ENCODE measurements around the gene REEP1.

Gene REEP1

GRCh38 chr2:86295066-86295465 lies 42.4 kb downstream of the REEP1 start:
- no peak for TF ChIP-seq TAF1 (IDR thresholded peaks at IDR 0.05; ENCODE audit: low read depth)

- no peak for TF ChIP-seq MAX (IDR thresholded peaks at IDR 0.05)
- no peak for TF ChIP-seq TCF12 (IDR thresholded peaks at IDR 0.05; ENCODE audit: low read depth)
- TF ChIP-seq ZBTB7A (IDR thresholded peaks at IDR 0.05; ENCODE audit: low read depth) = no peak
- no peak for TF ChIP-seq CEBPB (IDR thresholded peaks at IDR 0.05)
- TF ChIP-seq NFIC (IDR thresholded peaks at IDR 0.05) = no peak
- TF ChIP-seq EGR1 (IDR thresholded peaks at IDR 0.05) = no peak
- no peak for TF ChIP-seq YY1 (IDR thresholded peaks at IDR 0.05; ENCODE audit: low read depth)
- TF ChIP-seq EP300 (IDR thresholded peaks at IDR 0.05; ENCODE audit: borderline replicate concordance) = no peak
- no peak for TF ChIP-seq USF1 (IDR thresholded peaks at IDR 0.05)
These were observed 43.8 kb downstream of the REEP1 start for GRCh38 chr2:86293612-86294011.

- TF ChIP-seq CEBPB (IDR thresholded peaks at IDR 0.05) = no peak
- no peak for TF ChIP-seq FOXM1 (IDR thresholded peaks at IDR 0.05; ENCODE audit: borderline replicate concordance, low read depth)
- no peak for TF ChIP-seq TEAD4 (IDR thresholded peaks at IDR 0.05)
- no peak for TF ChIP-seq RAD21 (IDR thresholded peaks at IDR 0.05; ENCODE audit: low read depth)
- no peak for TF ChIP-seq EGR1 (IDR thresholded peaks at IDR 0.05)
- TF ChIP-seq CREB1 (IDR thresholded peaks at IDR 0.05; ENCODE audit: low read depth) = no peak
- TF ChIP-seq NFIC (IDR thresholded peaks at IDR 0.05) = no peak
These were observed 44.6 kb downstream of the REEP1 start for GRCh38 chr2:86292571-86293515.

- no peak for TF ChIP-seq YY1 (IDR thresholded peaks at IDR 0.05; ENCODE audit: low read depth)
- TF ChIP-seq CEBPB (IDR thresholded peaks at IDR 0.05) = no peak
- TF ChIP-seq TAF1 (IDR thresholded peaks at IDR 0.05; ENCODE audit: low read depth) = no peak
- no peak for TF ChIP-seq TCF12 (IDR thresholded peaks at IDR 0.05; ENCODE audit: low read depth)
- TF ChIP-seq NFIC (IDR thresholded peaks at IDR 0.05) = no peak
- TF ChIP-seq RAD21 (IDR thresholded peaks at IDR 0.05; ENCODE audit: low read depth) = no peak
- TF ChIP-seq MAX (IDR thresholded peaks at IDR 0.05) = no peak
These were observed 46.1 kb downstream of the REEP1 start for GRCh38 chr2:86291328-86291662.

- no peak for TF ChIP-seq REST (IDR thresholded peaks at IDR 0.05; ENCODE audit: low read depth)
- TF ChIP-seq FOXM1 (IDR thresholded peaks at IDR 0.05; ENCODE audit: borderline replicate concordance, low read depth) = no peak
- TF ChIP-seq ZBTB7A (IDR thresholded peaks at IDR 0.05; ENCODE audit: low read depth) = no peak
- TF ChIP-seq YY1 (IDR thresholded peaks at IDR 0.05; ENCODE audit: low read depth) = no peak
- no peak for TF ChIP-seq EGR1 (IDR thresholded peaks at IDR 0.05)
- TF ChIP-seq TEAD4 (IDR thresholded peaks at IDR 0.05) = no peak
- TF ChIP-seq CREB1 (IDR thresholded peaks at IDR 0.05; ENCODE audit: low read depth) = no peak
- TF ChIP-seq NFIC (IDR thresholded peaks at IDR 0.05) = no peak
- no peak for TF ChIP-seq EP300 (IDR thresholded peaks at IDR 0.05; ENCODE audit: borderline replicate concordance)
- no peak for TF ChIP-seq TAF1 (IDR thresholded peaks at IDR 0.05; ENCODE audit: low read depth)
- no peak for TF ChIP-seq CEBPB (IDR thresholded peaks at IDR 0.05)
- TF ChIP-seq USF1 (IDR thresholded peaks at IDR 0.05) = no peak
- no peak for TF ChIP-seq TCF12 (IDR thresholded peaks at IDR 0.05; ENCODE audit: low read depth)
These were observed 46.7 kb downstream of the REEP1 start for GRCh38 chr2:86290596-86291327.

- TF ChIP-seq CREB1 (IDR thresholded peaks at IDR 0.05; ENCODE audit: low read depth) (no peak), RAD21 (IDR thresholded peaks at IDR 0.05; ENCODE audit: low read depth) (no peak), FOXM1 (IDR thresholded peaks at IDR 0.05; ENCODE audit: borderline replicate concordance, low read depth) (no peak), ZBTB7A (IDR thresholded peaks at IDR 0.05; ENCODE audit: low read depth) (no peak), MAX (IDR thresholded peaks at IDR 0.05) (no peak), TCF12 (IDR thresholded peaks at IDR 0.05; ENCODE audit: low read depth) (no peak), EP300 (IDR thresholded peaks at IDR 0.05; ENCODE audit: borderline replicate concordance) (no peak), TAF1 (IDR thresholded peaks at IDR 0.05; ENCODE audit: low read depth) (no peak)
These were observed 50.9 kb downstream of the REEP1 start for GRCh38 chr2:86286516-86286915.

GRCh38 chr2:86285981-86286380 lies 51.4 kb downstream of the REEP1 start:
- TF ChIP-seq REST (IDR thresholded peaks at IDR 0.05; ENCODE audit: low read depth) (no peak), TAF1 (IDR thresholded peaks at IDR 0.05; ENCODE audit: low read depth) (no peak), USF1 (IDR thresholded peaks at IDR 0.05) (no peak), FOXM1 (IDR thresholded peaks at IDR 0.05; ENCODE audit: borderline replicate concordance, low read depth) (no peak), RAD21 (IDR thresholded peaks at IDR 0.05; ENCODE audit: low read depth) (no peak), TCF12 (IDR thresholded peaks at IDR 0.05; ENCODE audit: low read depth) (no peak), EP300 (IDR thresholded peaks at IDR 0.05; ENCODE audit: borderline replicate concordance) (no peak), EGR1 (IDR thresholded peaks at IDR 0.05) (no peak), YY1 (IDR thresholded peaks at IDR 0.05; ENCODE audit: low read depth) (no peak), NFIC (IDR thresholded peaks at IDR 0.05) (no peak), CEBPB (IDR thresholded peaks at IDR 0.05) (no peak)
